HG02798 (cell line): ENCODE results near the gene KIF6.
"Not testable (repeated sequence)": the region's sequence is repeated elsewhere in the genome, so short reads cannot be mapped to it uniquely, and the experiment has no call there.

Experiments
- ATAC-seq: cut with Tn5 transposase; IDR thresholded peaks from one replicate; pipeline ENCODE4 v1.9.1; 2021; ENCODE audit warnings: mild to moderate bottlenecking; ENCODE audit not compliant: unreplicated experiment, poor library complexity

Gene KIF6

GRCh38 chr6:39723350-39723749 lies 1.9 kb downstream of the KIF6 start:
- not testable (repeated sequence) for ATAC-seq

GRCh38 chr6:39714802-39715201 lies 10.4 kb downstream of the KIF6 start:
- ATAC-seq, result no peak

- no peak for ATAC-seq
Measured at GRCh38 chr6:39707962-39708683, 17.1 kb downstream of the KIF6 start.

GRCh38 chr6:39706819-39707335 lies 18.3 kb downstream of the KIF6 start:
- ATAC-seq, result no peak

GRCh38 chr6:39702265-39702664 lies 22.9 kb downstream of the KIF6 start:
- ATAC-seq, result no peak

GRCh38 chr6:39700362-39700761 lies 24.8 kb downstream of the KIF6 start:
- ATAC-seq, result no peak

- no peak for ATAC-seq
Measured at GRCh38 chr6:39698789-39699188, 26.4 kb downstream of the KIF6 start.

- peak; percentile 51 for ATAC-seq
Measured at GRCh38 chr6:39696986-39697788, 28.0 kb downstream of the KIF6 start.

- ATAC-seq, result peak; percentile 40
Measured at GRCh38 chr6:39695447-39695846, 29.8 kb downstream of the KIF6 start.

- ATAC-seq, result no peak
Measured at GRCh38 chr6:39693206-39693605, 32.0 kb downstream of the KIF6 start.

- no peak for ATAC-seq
Measured at GRCh38 chr6:39688494-39688893, 36.7 kb downstream of the KIF6 start.

- ATAC-seq, result no peak
Measured at GRCh38 chr6:39686976-39687375, 38.2 kb downstream of the KIF6 start.

- ATAC-seq, result no peak
Measured at GRCh38 chr6:39685938-39686337, 39.3 kb downstream of the KIF6 start.

GRCh38 chr6:39685489-39685826 lies 39.8 kb downstream of the KIF6 start:
- ATAC-seq, result no peak

GRCh38 chr6:39684790-39685488 lies 40.3 kb downstream of the KIF6 start:
- no peak for ATAC-seq

GRCh38 chr6:39681674-39682121 lies 43.5 kb downstream of the KIF6 start:
- ATAC-seq, result no peak

- ATAC-seq, result no peak
Measured at GRCh38 chr6:39678914-39679313, 46.3 kb downstream of the KIF6 start.

- not testable (repeated sequence) for ATAC-seq
Measured at GRCh38 chr6:39677318-39677717, 47.9 kb downstream of the KIF6 start.

- ATAC-seq, result no peak
Measured at GRCh38 chr6:39670519-39670918, 54.7 kb downstream of the KIF6 start.

- no peak for ATAC-seq
Measured at GRCh38 chr6:39669973-39670342, 55.2 kb downstream of the KIF6 start.
